IMR-90 (cell line): ENCODE results near the gene ZGRF1. TPM values are rescaled to one million over a fixed set of nuclear protein-coding genes. Genes with fewer than 3 reads are reported as not detected.

Experiments
- ATAC-seq: fragments of 200-7000 bp; cut with Tn5 transposase; 2 replicates; pipeline ENCODE4 v1.9.1; 2020; ENCODE audit warnings: low read depth, mild to moderate bottlenecking, moderate library complexity
- BruUV-seq: library from RNA; stranded (reverse); fragments of 400-500 nt; replicated peaks from 2 replicates; lab custom pipeline; 2021; lab: Mats Ljungman, UMichigan
- CTCF ChIA-PET: fragments of 300-600 bp; formaldehyde crosslinking; extraction: SDS; loops from one replicate; lab custom pipeline; 2021; ENCODE audit warnings: antibody characterized with exemption; lab: Yijun Ruan, JAX
- POLR2A ChIA-PET: fragments of 300-600 bp; sonication (Branson Sonifier 250); formaldehyde crosslinking; loops from one replicate; lab custom pipeline; 2022; ENCODE audit warnings: antibody characterized with exemption; ENCODE audit not compliant: unreplicated experiment; lab: Charles Lee
- DNase-seq: peaks from one replicate; pipeline ENCODE4 v3.0.0; 2013
- H2AFZ ChIP-seq: replicated peaks from 2 replicates; pipeline ENCODE3; 2013; ENCODE audit warnings: low read length, mild to moderate bottlenecking; ENCODE audit not compliant: poor library complexity
- H2AK5ac ChIP-seq: 2 replicates; pipeline ENCODE4 v1.6.1; 2013; ENCODE audit warnings: low read depth, low read length, inconsistent platforms
- H2AK9ac ChIP-seq: replicated peaks from 2 replicates; pipeline ENCODE3; 2013; ENCODE audit warnings: mild to moderate bottlenecking, low read depth, low read length, moderate library complexity; ENCODE audit not compliant: poor library complexity
- H2BK120ac ChIP-seq: 2 replicates; pipeline ENCODE4 v1.6.1; 2013; ENCODE audit warnings: low read depth, low read length, inconsistent platforms
- H2BK15ac ChIP-seq: 3 replicates; pipeline ENCODE4 v1.6.1; 2013; ENCODE audit warnings: low read depth, low read length, inconsistent platforms
- H2BK20ac ChIP-seq: 2 replicates; pipeline ENCODE4 v1.6.1; 2013; ENCODE audit warnings: low read depth, mild to moderate bottlenecking, inconsistent platforms, low read length, moderate library complexity
- H2BK5ac ChIP-seq: 2 replicates; pipeline ENCODE4 v1.6.1; 2013; ENCODE audit warnings: mild to moderate bottlenecking, low read depth, low read length, inconsistent platforms; ENCODE audit not compliant: poor library complexity, severe bottlenecking
- H3K14ac ChIP-seq: replicated peaks from 2 replicates; pipeline ENCODE4 v1.6.1; 2013; ENCODE audit warnings: low read depth, low read length, inconsistent platforms
- H3K18ac ChIP-seq: 2 replicates; pipeline ENCODE4 v1.6.1; 2013; ENCODE audit warnings: low read depth, low read length, control low read depth
- H3K23ac ChIP-seq: 2 replicates; pipeline ENCODE4 v1.6.1; 2013; ENCODE audit warnings: low read depth, low read length, inconsistent platforms
- H3K27ac ChIP-seq: 2 replicates; pipeline ENCODE4 v1.5.1; 2013; ENCODE audit warnings: mild to moderate bottlenecking, control low read depth, low read length; ENCODE audit not compliant: insufficient read depth
- H3K27me3 ChIP-seq: 2 replicates; pipeline ENCODE4 v1.6.1; 2013; ENCODE audit warnings: low read length; ENCODE audit not compliant: control insufficient read depth, insufficient read depth
- H3K36me3 ChIP-seq: 2 replicates; pipeline ENCODE4 v1.6.1; 2013; ENCODE audit warnings: low read length, mixed read lengths; ENCODE audit not compliant: control insufficient read depth, insufficient read depth
- H3K4ac ChIP-seq: 2 replicates; pipeline ENCODE4 v1.6.1; 2013; ENCODE audit warnings: low read depth, low read length, inconsistent platforms
- H3K4me1 ChIP-seq: 2 replicates; pipeline ENCODE4 v1.6.1; 2013; ENCODE audit warnings: low read length, mixed read lengths; ENCODE audit not compliant: control insufficient read depth, insufficient read depth
- H3K4me2 ChIP-seq: 2 replicates; pipeline ENCODE4 v1.6.1; 2013; ENCODE audit warnings: low read depth, mild to moderate bottlenecking, control low read depth, low read length, moderate library complexity
- H3K4me3 ChIP-seq: 2 replicates; pipeline ENCODE4 v1.5.1; 2013; ENCODE audit warnings: low read depth, mild to moderate bottlenecking, control low read depth, low read length, moderate library complexity; ENCODE audit not compliant: insufficient read depth
- H3K56ac ChIP-seq: 2 replicates; pipeline ENCODE4 v1.6.1; 2013; ENCODE audit warnings: low read length, inconsistent platforms; ENCODE audit not compliant: insufficient read depth; ENCODE audit errors: extremely low read depth
- H3K79me1 ChIP-seq, 2 experiments: 2 replicates each; pipeline ENCODE4 v1.6.1; 2013; ENCODE audit warnings: low read length in 2 of 2, inconsistent platforms in 1 of 2, low read depth in 1 of 2
- H3K9ac ChIP-seq: 2 replicates; pipeline ENCODE4 v1.6.1; 2013; ENCODE audit warnings: low read depth, low read length, control low read depth
- H3K9me1 ChIP-seq: 2 replicates; pipeline ENCODE4 v1.6.1; 2013; ENCODE audit warnings: low read length, inconsistent platforms; ENCODE audit not compliant: insufficient read depth
- H3K9me3 ChIP-seq: 2 replicates; pipeline ENCODE4 v1.6.1; 2013; ENCODE audit warnings: low read length; ENCODE audit not compliant: control insufficient read depth, insufficient read depth
- H4K20me1 ChIP-seq: 2 replicates; pipeline ENCODE4 v1.6.1; 2013; ENCODE audit warnings: low read length, inconsistent platforms; ENCODE audit not compliant: insufficient read depth
- H4K5ac ChIP-seq: 2 replicates; pipeline ENCODE4 v1.6.1; 2013; ENCODE audit warnings: mild to moderate bottlenecking, low read depth, low read length, control low read depth
- H4K8ac ChIP-seq, 2 experiments: 2 replicates each; pipeline ENCODE4 v1.6.1; 2013; ENCODE audit warnings: low read depth in 2 of 2, low read length in 2 of 2, control low read depth in 1 of 2, inconsistent platforms in 1 of 2
- H4K91ac ChIP-seq: 2 replicates; pipeline ENCODE4 v1.6.1; 2013; ENCODE audit warnings: low read depth, low read length, inconsistent platforms; ENCODE audit not compliant: insufficient read depth
- BHLHE40 ChIP-seq: fragments of 150-350 bp; IDR thresholded peaks from 2 replicates; pipeline ENCODE4 v1.6.1; 2016; ENCODE audit warnings: mild to moderate bottlenecking, low read depth, low read length
- CEBPB ChIP-seq: IDR thresholded peaks from 2 replicates; pipeline ENCODE4 v1.6.1; 2012; ENCODE audit warnings: low read depth, low read length, improper control_type of control experiment
- MAFK ChIP-seq: IDR thresholded peaks from 2 replicates; pipeline ENCODE4 v1.6.1; 2012; ENCODE audit warnings: low read depth, low read length, improper control_type of control experiment
- MXI1 ChIP-seq: IDR thresholded peaks from 2 replicates; pipeline ENCODE4 v1.6.1; 2012; ENCODE audit warnings: low read depth, mild to moderate bottlenecking, low read length, moderate library complexity, borderline replicate concordance
- NFE2L2 ChIP-seq: fragments of 150-350 bp; IDR thresholded peaks from 2 replicates; pipeline ENCODE4 v1.6.1; 2016; ENCODE audit warnings: low read depth, mild to moderate bottlenecking, low read length
- POLR2A ChIP-seq: IDR thresholded peaks from 2 replicates; pipeline ENCODE4 v1.6.1; 2012; ENCODE audit warnings: mild to moderate bottlenecking, low read depth, low read length
- SMC3 ChIP-seq: fragments of 150-350 bp; IDR thresholded peaks from 2 replicates; pipeline ENCODE4 v1.6.1; 2016; ENCODE audit warnings: low read depth, mild to moderate bottlenecking, antibody characterized with exemption, low read length, moderate library complexity
- WGBS, 2 experiments: methylation state at CpG; one replicate each; pipeline versions ENCODE4 v1.1.5 to v1.1.7; 2013; ENCODE audit warnings: missing lambda C conversion rate in 2 of 2; ENCODE audit not compliant: insufficient read length in 1 of 2; ENCODE audit errors: extremely low coverage in 2 of 2; 5-methylcytosine and 5-hydroxymethylcytosine counted together
- dilution Hi-C: fragments of 300-500 bp; cut with HindIII; formaldehyde crosslinking; loops from one replicate; pipeline ENCODE4 v1.14.3; 2018; ENCODE audit warnings: low sequenced_read_pairs; ENCODE audit not compliant: unreplicated experiment
- in situ Hi-C: fragments of 300-500 bp; cut with MboI; formaldehyde crosslinking; loops from 3 replicates; pipeline ENCODE4 v1.14.3; 2019; ENCODE audit warnings: low sequenced_read_pairs, inconsistent platforms, mixed read lengths
- intact Hi-C: fragments of 100-400 bp; cut with micrococcal nuclease; formaldehyde crosslinking; loops from 2 replicates; pipeline ENCODE4 v1.10.0; 2022
- polyA plus RNA-seq, 3 experiments: library from polyadenylated mRNA; depleted of rRNA; stranded (reverse); fragments of >200 nt; gene quantifications; 2 replicates each; pipeline ENCODE4 v1.2.3, GENCODE V29; 2012; ENCODE audit warnings: low replicate concordance in 1 of 3
- total RNA-seq: library from RNA; depleted of rRNA; stranded (reverse); fragments of >200 nt; gene quantifications from 2 replicates; pipeline ENCODE4 v1.2.3, GENCODE V29; 2012
- TF ChIP-seq, protein P1 (sequence below): conservative IDR thresholded peaks from 2 replicates; pipeline ENCODE4 v1.5.1; 2012; ENCODE audit warnings: mild to moderate bottlenecking, low read depth, low read length, improper control_type of control experiment
- TF ChIP-seq, protein P2 (sequence below): fragments of 150-350 bp; IDR thresholded peaks from 2 replicates; pipeline ENCODE4 v1.6.1; 2017; ENCODE audit warnings: mild to moderate bottlenecking, antibody characterized with exemption, low read length, low read depth

The ZGRF1 gene
- total and polyA plus RNA-seq, 2 of the 4 experiments (the other 2 are of a cell fraction), result 2.8 to 5.6 TPM

DNA sequence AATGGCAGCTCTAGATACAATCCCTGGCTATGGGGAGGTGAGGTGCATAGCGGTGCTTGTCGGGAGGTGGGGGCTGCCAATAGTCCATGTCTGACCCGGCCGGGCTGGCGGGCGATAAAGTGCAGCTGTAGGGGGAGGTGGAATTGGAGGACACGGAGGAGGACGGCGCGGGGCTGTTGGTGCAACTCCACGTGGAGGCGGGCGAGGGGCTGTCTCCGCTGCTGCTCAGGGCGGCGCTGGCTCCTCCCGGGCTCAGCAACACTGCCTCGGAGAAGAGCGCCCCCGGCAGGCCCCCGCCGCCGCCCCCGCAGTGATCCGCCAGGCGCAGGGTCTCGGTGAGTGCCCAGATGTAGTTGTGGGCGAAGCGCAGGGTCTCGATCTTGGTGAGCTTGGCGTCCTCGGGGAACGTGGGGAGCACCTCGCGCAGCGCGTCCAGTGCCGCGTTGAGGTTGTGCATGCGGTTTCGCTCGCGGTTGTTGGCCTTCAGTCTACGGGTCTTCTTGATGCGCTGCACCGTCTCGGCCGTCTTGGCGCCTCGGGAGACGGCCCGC, 122.0 kb downstream of the ZGRF1 start:
- in situ Hi-C loops, result no loop called here
- peaks cover 83% of the 10 kb centered on the region for H3K27me3 ChIP-seq

More for the DNA sequence above, 122.0 kb downstream of the ZGRF1 start:
- Histone ChIP-seq H3K27ac (no peak overlapping the region), H2BK20ac (no peak overlapping the region), H2BK5ac (no peak overlapping the region), H3K36me3 (no peaks in the 10 kb centered on the region), H4K8ac (no peak overlapping the region), H3K79me1 (no peaks in the 10 kb centered on the region), H4K5ac (no peak overlapping the region), H3K9ac (no peak overlapping the region), H3K9me3 (peaks cover 8% of the 10 kb centered on the region), H3K4me2 (peak overlapping the region; percentile 100), H3K56ac (no peak overlapping the region), H3K14ac (no peak overlapping the region), H2AFZ (peak overlapping the region; percentile 83), H3K9me1 (no peaks in the 10 kb centered on the region), H3K23ac (no peak overlapping the region), H2AK9ac (peak overlapping the region; percentile 46), H2BK15ac (no peak overlapping the region), H2AK5ac (no peak overlapping the region), H4K91ac (no peak overlapping the region), H3K18ac (no peak overlapping the region), H3K4me3 (peak overlapping the region; percentile 67), H2BK120ac (no peak overlapping the region), H3K4me1 (peaks cover 1% of the 10 kb centered on the region; the same call in 1 of the 2 replicates), H3K4ac (no peak overlapping the region), H4K20me1 (no peaks in the 10 kb centered on the region)
- DNase-seq (no peak), ATAC-seq (no peak)
- TF ChIP-seq BHLHE40, result no peak
- TF ChIP-seq, protein P1, sequence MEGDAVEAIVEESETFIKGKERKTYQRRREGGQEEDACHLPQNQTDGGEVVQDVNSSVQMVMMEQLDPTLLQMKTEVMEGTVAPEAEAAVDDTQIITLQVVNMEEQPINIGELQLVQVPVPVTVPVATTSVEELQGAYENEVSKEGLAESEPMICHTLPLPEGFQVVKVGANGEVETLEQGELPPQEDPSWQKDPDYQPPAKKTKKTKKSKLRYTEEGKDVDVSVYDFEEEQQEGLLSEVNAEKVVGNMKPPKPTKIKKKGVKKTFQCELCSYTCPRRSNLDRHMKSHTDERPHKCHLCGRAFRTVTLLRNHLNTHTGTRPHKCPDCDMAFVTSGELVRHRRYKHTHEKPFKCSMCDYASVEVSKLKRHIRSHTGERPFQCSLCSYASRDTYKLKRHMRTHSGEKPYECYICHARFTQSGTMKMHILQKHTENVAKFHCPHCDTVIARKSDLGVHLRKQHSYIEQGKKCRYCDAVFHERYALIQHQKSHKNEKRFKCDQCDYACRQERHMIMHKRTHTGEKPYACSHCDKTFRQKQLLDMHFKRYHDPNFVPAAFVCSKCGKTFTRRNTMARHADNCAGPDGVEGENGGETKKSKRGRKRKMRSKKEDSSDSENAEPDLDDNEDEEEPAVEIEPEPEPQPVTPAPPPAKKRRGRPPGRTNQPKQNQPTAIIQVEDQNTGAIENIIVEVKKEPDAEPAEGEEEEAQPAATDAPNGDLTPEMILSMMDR, result no peak
- no peak for TF ChIP-seq POLR2A
- TF ChIP-seq MXI1, result no peak
- TF ChIP-seq SMC3, result no peak
- no peak for TF ChIP-seq CEBPB
- no peak for TF ChIP-seq MAFK
- no peak for TF ChIP-seq NFE2L2
- TF ChIP-seq, protein P2, sequence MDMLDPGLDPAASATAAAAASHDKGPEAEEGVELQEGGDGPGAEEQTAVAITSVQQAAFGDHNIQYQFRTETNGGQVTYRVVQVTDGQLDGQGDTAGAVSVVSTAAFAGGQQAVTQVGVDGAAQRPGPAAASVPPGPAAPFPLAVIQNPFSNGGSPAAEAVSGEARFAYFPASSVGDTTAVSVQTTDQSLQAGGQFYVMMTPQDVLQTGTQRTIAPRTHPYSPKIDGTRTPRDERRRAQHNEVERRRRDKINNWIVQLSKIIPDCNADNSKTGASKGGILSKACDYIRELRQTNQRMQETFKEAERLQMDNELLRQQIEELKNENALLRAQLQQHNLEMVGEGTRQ, result no peak
- intact Hi-C loops (no loop called here), dilution Hi-C loops (no loop called here)
- WGBS, 2 experiments, result 1% methylated on average over 32 of the region's 52 CpGs; no CpG with 5 or more reads in 1 of the 2 experiments
- CTCF ChIA-PET, result no interaction called here
- POLR2A ChIA-PET, result no interaction called here
- BruUV-seq, result no TSS peak
